GM23338 (cell line): ENCODE results near the gene TTC33. TPM values are rescaled to one million over a fixed set of nuclear protein-coding genes. Genes with fewer than 3 reads are reported as not detected.

Source experiments
- ATAC-seq: fragments of 200-7000 bp; cut with Tn5 transposase; 3 replicates; pipeline ENCODE4 v1.9.1; 2020
- DNase-seq: peaks from one replicate; pipeline ENCODE4 v3.0.0-alpha.2; 2015; ENCODE audit warnings: low spot score
- H2AFZ ChIP-seq: fragments of 200-600 bp; sonication (generic); 2 replicates; pipeline ENCODE4 v1.8.0; 2016; ENCODE audit warnings: antibody characterized with exemption, mild to moderate bottlenecking, moderate library complexity
- H3F3A ChIP-seq: fragments of 200-600 bp; sonication (generic); replicated peaks from 2 replicates; pipeline ENCODE4 v1.8.0; 2017; ENCODE audit warnings: antibody characterized with exemption, mixed run types, low read depth
- H3K27ac ChIP-seq: fragments of 200-600 bp; sonication (generic); 2 replicates; pipeline ENCODE4 v1.6.1; 2016; ENCODE audit warnings: low read depth
- H3K27me3 ChIP-seq: fragments of 200-600 bp; sonication (generic); 2 replicates; pipeline ENCODE4 v1.8.0; 2016; ENCODE audit warnings: mild to moderate bottlenecking, mixed run types, moderate library complexity; ENCODE audit not compliant: insufficient read depth
- H3K36me3 ChIP-seq: fragments of 200-600 bp; sonication (generic); 2 replicates; pipeline ENCODE4 v1.8.0; 2016; ENCODE audit warnings: mild to moderate bottlenecking; ENCODE audit not compliant: insufficient read depth
- H3K4me1 ChIP-seq: fragments of 200-600 bp; sonication (generic); 2 replicates; pipeline ENCODE4 v1.8.0; 2016; ENCODE audit warnings: mild to moderate bottlenecking, moderate library complexity; ENCODE audit not compliant: insufficient read depth
- H3K4me2 ChIP-seq: fragments of 200-600 bp; sonication (generic); 2 replicates; pipeline ENCODE4 v1.7.1; 2017; ENCODE audit warnings: mixed run types
- H3K4me3 ChIP-seq: fragments of 200-600 bp; sonication (generic); 2 replicates; pipeline ENCODE4 v1.6.1; 2016; ENCODE audit warnings: mixed run types
- H3K79me2 ChIP-seq: fragments of 200-600 bp; sonication (generic); replicated peaks from 2 replicates; pipeline ENCODE4 v1.8.0; 2017; ENCODE audit warnings: mild to moderate bottlenecking; ENCODE audit not compliant: insufficient read depth
- H3K9me2 ChIP-seq: fragments of 200-600 bp; sonication (generic); 2 replicates; pipeline ENCODE4 v1.8.0; 2017; ENCODE audit not compliant: insufficient read depth
- H4K20me1 ChIP-seq: fragments of 200-600 bp; sonication (generic); replicated peaks from 2 replicates; pipeline ENCODE4 v1.8.0; 2017; ENCODE audit warnings: mild to moderate bottlenecking; ENCODE audit not compliant: insufficient read depth
- H3K27ac Mint-ChIP-seq: 2 replicates; pipeline ENCODE4 v1.8.0; 2020; ENCODE audit warnings: inconsistent platforms, mild to moderate bottlenecking, moderate library complexity, mixed read lengths
- H3K27me3 Mint-ChIP-seq: 3 replicates; pipeline ENCODE4 v1.8.0; 2022; ENCODE audit warnings: low read depth, mild to moderate bottlenecking, moderate library complexity, mixed read lengths, inconsistent platforms; ENCODE audit not compliant: insufficient read depth, poor library complexity
- H3K36me3 Mint-ChIP-seq: 3 replicates; pipeline ENCODE4 v1.8.0; 2021; ENCODE audit warnings: low read depth, mild to moderate bottlenecking, inconsistent platforms, moderate library complexity, mixed read lengths
- H3K4me1 Mint-ChIP-seq: 3 replicates; pipeline ENCODE4 v1.8.0; 2020; ENCODE audit warnings: mild to moderate bottlenecking, inconsistent platforms, mixed read lengths
- H3K4me3 Mint-ChIP-seq: 3 replicates; pipeline ENCODE4 v1.8.0; 2021; ENCODE audit warnings: moderate library complexity, mild to moderate bottlenecking, inconsistent platforms, mixed read lengths
- H3K9me3 Mint-ChIP-seq: 3 replicates; pipeline ENCODE4 v1.8.0; 2020; ENCODE audit warnings: moderate library complexity, mild to moderate bottlenecking, inconsistent platforms, mixed read lengths
- CTCF ChIP-seq, 2 experiments: fragments of 200-600 bp in 1 of 2; sonication (generic) in 1 of 2; conservative IDR thresholded peaks; 2 replicates each; pipeline versions ENCODE4 v1.5.1 to v1.6.1; 2016 to 2017; ENCODE audit warnings: antibody characterized with exemption in 2 of 2, low read depth in 2 of 2, mild to moderate bottlenecking in 2 of 2, moderate library complexity in 1 of 2
- NANOG ChIP-seq: IDR thresholded peaks from 2 replicates; pipeline ENCODE4 v1.6.1; 2016; ENCODE audit warnings: antibody characterized with exemption, borderline replicate concordance
- POLR2AphosphoS5 ChIP-seq: IDR thresholded peaks from 2 replicates; pipeline ENCODE4 v1.6.1; 2016; ENCODE audit warnings: antibody characterized with exemption, low read depth
- ZNF114 ChIP-seq: fragments of 250-450 bp; sonication (Bioruptor Pico); IDR thresholded peaks from 2 replicates; pipeline ENCODE4 v1.5.0; 2020; ENCODE audit warnings: mild to moderate bottlenecking, moderate library complexity
- ZNF462 ChIP-seq: fragments of 250-450 bp; sonication (Bioruptor Pico); IDR thresholded peaks from 2 replicates; pipeline ENCODE4 v1.5.0; 2020; ENCODE audit warnings: mild to moderate bottlenecking, moderate library complexity
- polyA plus RNA-seq: library from polyadenylated mRNA; unstranded; fragments of >200 nt; fragmentation: Nextera tagmentation; extraction: Ambion mirVana; gene quantifications from 2 replicates; pipeline ENCODE4 v1.2.1, GENCODE V29; 2016
- total RNA-seq: library from RNA; depleted of rRNA; stranded (reverse); fragments of >200 nt; shearing (Covaris generic); gene quantifications from 2 replicates; pipeline ENCODE4 v1.2.3, GENCODE V29; 2014
- TF ChIP-seq, protein P1 (sequence below): IDR thresholded peaks from 2 replicates; pipeline ENCODE4 v1.6.1; 2016; ENCODE audit warnings: antibody characterized with exemption

Gene TTC33
- total and polyA plus RNA-seq, 2 experiments from 2014 or later = 4.1 to 11.5 TPM

DNA sequence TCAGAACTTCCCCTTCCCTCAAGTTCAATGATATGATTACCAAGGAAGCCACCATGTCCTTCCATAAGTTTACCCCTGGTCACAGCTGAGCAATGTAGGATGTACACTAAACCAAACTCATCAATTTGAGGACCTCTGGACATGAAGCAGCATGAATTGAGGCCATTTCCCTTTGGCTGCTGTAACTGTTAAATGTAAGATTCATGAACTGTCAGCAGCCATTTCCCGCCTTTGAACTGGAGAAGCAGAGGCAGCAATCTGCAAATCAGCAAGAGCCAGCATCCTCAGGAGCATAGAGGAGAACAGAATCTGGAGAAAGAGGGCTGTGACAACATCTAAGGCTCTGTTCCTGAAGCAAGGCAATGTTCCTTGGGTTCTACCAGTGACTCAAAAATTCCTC, 180.3 kb downstream of the TTC33 start (continued):
- TF ChIP-seq ZNF462 (CRISPR knock-in tag) (no peak), NANOG (no peak), ZNF114 (CRISPR knock-in tag) (no peak), POLR2AphosphoS5 (no peak)
- TF ChIP-seq, protein P1, sequence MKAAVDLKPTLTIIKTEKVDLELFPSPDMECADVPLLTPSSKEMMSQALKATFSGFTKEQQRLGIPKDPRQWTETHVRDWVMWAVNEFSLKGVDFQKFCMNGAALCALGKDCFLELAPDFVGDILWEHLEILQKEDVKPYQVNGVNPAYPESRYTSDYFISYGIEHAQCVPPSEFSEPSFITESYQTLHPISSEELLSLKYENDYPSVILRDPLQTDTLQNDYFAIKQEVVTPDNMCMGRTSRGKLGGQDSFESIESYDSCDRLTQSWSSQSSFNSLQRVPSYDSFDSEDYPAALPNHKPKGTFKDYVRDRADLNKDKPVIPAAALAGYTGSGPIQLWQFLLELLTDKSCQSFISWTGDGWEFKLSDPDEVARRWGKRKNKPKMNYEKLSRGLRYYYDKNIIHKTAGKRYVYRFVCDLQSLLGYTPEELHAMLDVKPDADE = no peak

DNA sequence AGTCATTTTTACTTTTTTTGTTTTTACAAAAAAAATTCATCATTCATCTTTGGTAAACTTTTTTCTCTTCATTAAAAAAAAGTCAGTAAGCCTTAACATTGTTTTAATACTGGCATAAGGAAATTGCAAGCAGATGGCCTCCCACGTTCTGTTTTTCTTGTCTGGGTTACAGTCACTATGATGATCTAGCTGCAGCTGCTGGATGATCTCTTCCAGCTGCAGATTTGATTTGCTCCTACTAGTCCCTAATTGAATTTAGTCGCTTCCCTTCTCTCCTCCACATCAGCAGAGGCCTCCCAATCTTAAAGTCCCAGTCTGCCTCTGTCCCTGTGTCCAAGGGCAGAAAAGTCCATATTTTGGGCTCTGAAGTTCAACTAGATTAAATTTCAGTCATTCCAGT, 182.8 kb downstream of the TTC33 start:
- Mint-ChIP-seq H3K27ac (no peak overlapping the region), H3K36me3 (no peaks in the 10 kb centered on the region), H3K9me3 (no peaks in the 10 kb centered on the region), H3K4me1 (peaks cover 2% of the 10 kb centered on the region; the same call in 1 of the 3 replicates), H3K27me3 (no peaks in the 10 kb centered on the region), H3K4me3 (no peak overlapping the region)
- ATAC-seq = no peak
- Histone ChIP-seq H3K4me2 (no peak overlapping the region), H3K4me1 (0 out of 2 replicates have a peak, but pooled peaks cover 4% of the 10 kb centered on the region), H3K27me3 (no peaks in the 10 kb centered on the region), H3K36me3 (no peaks in the 10 kb centered on the region), H3F3A (no peaks in the 10 kb centered on the region), H3K27ac (no peak overlapping the region), H2AFZ (no peak overlapping the region), H3K9me2 (no peaks in the 10 kb centered on the region), H3K79me2 (no peaks in the 10 kb centered on the region), H4K20me1 (no peaks in the 10 kb centered on the region), H3K4me3 (no peak overlapping the region)
- TF ChIP-seq ZNF462 (CRISPR knock-in tag) (no peak), CTCF (conservative IDR thresholded peaks at IDR 0.05; ENCODE audit: low read depth in 2 of 2) (no peak)
- DNase-seq = no peak
